ENCODE measurements around the gene TMEM14B. TPM values are rescaled to one million over a fixed set of nuclear protein-coding genes. Genes with fewer than 3 reads are reported as not detected.

The TMEM14B gene
- total RNA-seq, 1 experiment from 2014 or later = 120 TPM

Small RNAs within 50 kb of the gene (small RNA-seq; reads per million reads assigned to genes)
- gene RNA5SP203 = not detected

Other genes with a start within 250 kb of the TMEM14B start
- gene GCNT2, start 226.5 kb upstream of the TMEM14B start, total RNA-seq (2014; rRNA removed; shearing (Covaris generic)) = 6.4 and 7.3 TPM in 2 replicates
- 1.9 and 2.9 TPM in 2 replicates for gene C6orf52, start 53.2 kb upstream of the TMEM14B start, total RNA-seq (2014; rRNA removed; shearing (Covaris generic))
- 57.9 and 64.3 TPM in 2 replicates for gene PAK1IP1, start 52.8 kb upstream of the TMEM14B start, total RNA-seq (2014; rRNA removed; shearing (Covaris generic))
- gene TMEM14C, start 24.7 kb upstream of the TMEM14B start, total RNA-seq (2014; rRNA removed; shearing (Covaris generic)) = 137 and 140 TPM in 2 replicates
- gene MAK, start 90.7 kb downstream of the TMEM14B start, total RNA-seq (2014; rRNA removed; shearing (Covaris generic)) = 0.07 TPM in 1 of 2 replicates, not detected in the other
- gene GCM2, start 134.2 kb downstream of the TMEM14B start, total RNA-seq (2014; rRNA removed; shearing (Covaris generic)) = not detected in 2 replicates
- gene SYCP2L, start 139.2 kb downstream of the TMEM14B start, total RNA-seq (2014; rRNA removed; shearing (Covaris generic)) = not detected in 2 replicates